HG02763 (cell line): ENCODE results near the gene NEDD8.
A peak's percentile ranks its signal among the peaks of the same experiment; 100 is the strongest.

Source experiments
- ATAC-seq: cut with Tn5 transposase; IDR thresholded peaks from one replicate; pipeline ENCODE4 v1.9.1; 2021; ENCODE audit warnings: mild to moderate bottlenecking, moderate library complexity; ENCODE audit not compliant: unreplicated experiment

The NEDD8 gene

GRCh38 chr14:24182110-24182882, 49.9 kb downstream of the NEDD8 start:
- ATAC-seq: no peak

GRCh38 chr14:24181371-24182077, 50.6 kb downstream of the NEDD8 start:
- ATAC-seq: no peak

- no peak for ATAC-seq
These were observed 52.0 kb downstream of the NEDD8 start for GRCh38 chr14:24179961-24180796.

- ATAC-seq: no peak
These were observed 52.7 kb downstream of the NEDD8 start for GRCh38 chr14:24179294-24179960.

GRCh38 chr14:24178399-24179178, 53.6 kb downstream of the NEDD8 start:
- ATAC-seq: no peak

GRCh38 chr14:24177891-24178290, 54.3 kb downstream of the NEDD8 start:
- ATAC-seq: no peak

GRCh38 chr14:24177041-24177825, 54.9 kb downstream of the NEDD8 start:
- ATAC-seq: no peak

- ATAC-seq: no peak
These were observed 55.6 kb downstream of the NEDD8 start for GRCh38 chr14:24176599-24176998.

GRCh38 chr14:24172871-24173281, 59.3 kb downstream of the NEDD8 start:
- no peak for ATAC-seq

- ATAC-seq: no peak
These were observed 59.8 kb downstream of the NEDD8 start for GRCh38 chr14:24172261-24172860.

GRCh38 chr14:24171422-24172260, 60.5 kb downstream of the NEDD8 start, which contains the start of gene REC8:
Gene REC8 (plus strand): TSS chr14:24172080. CDS start chr14:24172553, 473 bp downstream.
- ATAC-seq: peak; percentile 77

GRCh38 chr14:24167469-24168114, 64.6 kb downstream of the NEDD8 start:
- no peak for ATAC-seq
